HFF-Myc (cell line): ENCODE results near the gene ADGRG3.

Experiments
- DNase-seq: peaks from one replicate; pipeline ENCODE4 v3.0.0-alpha.2; 2011; ENCODE audit warnings: low read depth; ENCODE audit errors: extremely low read depth
- H3K4me3 ChIP-seq: replicated peaks from 2 replicates; pipeline ENCODE4 v1.5.1; 2011; ENCODE audit warnings: low read depth, mild to moderate bottlenecking, control low read depth, low read length
- CTCF ChIP-seq: IDR thresholded peaks from 2 replicates; pipeline ENCODE4 v1.5.1; 2012; ENCODE audit warnings: mild to moderate bottlenecking, low read depth, low read length, control low read depth; ENCODE audit errors: missing control alignments

Gene ADGRG3

DNA sequence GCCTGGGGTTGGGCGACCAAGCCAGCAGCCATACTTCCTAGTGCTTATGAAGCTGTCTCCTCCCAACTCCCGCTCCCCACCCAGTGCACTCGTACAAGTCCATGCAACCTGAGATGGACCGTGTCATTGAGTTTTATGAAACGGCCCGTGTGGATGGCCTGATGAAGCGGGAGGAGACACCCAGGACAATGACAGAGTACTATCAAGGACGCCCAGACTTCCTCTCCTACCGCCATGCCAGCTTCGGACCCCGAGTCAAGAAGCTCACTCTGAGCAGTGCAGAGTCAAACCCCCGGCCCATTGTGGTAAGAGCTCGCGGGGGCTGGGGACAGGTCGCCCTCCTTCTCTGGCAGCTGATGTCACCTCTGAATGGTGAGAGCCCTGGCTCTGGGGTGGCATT, 56.4 kb downstream of the ADGRG3 start:
- no peak overlapping the region for H3K4me3 ChIP-seq
- TF ChIP-seq CTCF, result no peak
- DNase-seq, result no peak

DNA sequence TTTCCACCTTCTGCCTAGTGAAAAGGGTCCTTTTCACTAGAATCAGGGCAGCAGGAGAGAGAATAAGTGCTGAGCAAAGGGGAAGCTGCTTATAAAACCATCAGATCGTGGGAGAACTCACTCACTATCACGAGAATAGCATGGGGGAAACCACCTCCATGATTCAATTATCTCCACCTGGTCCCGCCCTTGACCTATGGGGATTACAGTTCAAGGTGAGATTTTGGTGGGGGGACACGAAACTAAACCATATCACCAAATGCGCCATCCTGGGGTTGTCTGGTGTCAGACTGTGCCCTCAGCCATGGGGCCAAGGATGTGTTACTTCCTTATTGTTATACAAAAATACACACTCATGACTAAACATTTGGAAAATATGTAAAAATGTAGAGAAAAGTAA, 57.0 kb downstream of the ADGRG3 start:
- TF ChIP-seq CTCF, result no peak

GRCh38 chr16:57725554-57725953, 57.4 kb downstream of the ADGRG3 start:
- DNase-seq, result no peak
- no peak for TF ChIP-seq CTCF
- H3K4me3 ChIP-seq, result no peak overlapping the region

More for the DNA sequence above, 57.0 kb downstream of the ADGRG3 start:
- DNase-seq, result no peak
- no peak overlapping the region for H3K4me3 ChIP-seq

DNA sequence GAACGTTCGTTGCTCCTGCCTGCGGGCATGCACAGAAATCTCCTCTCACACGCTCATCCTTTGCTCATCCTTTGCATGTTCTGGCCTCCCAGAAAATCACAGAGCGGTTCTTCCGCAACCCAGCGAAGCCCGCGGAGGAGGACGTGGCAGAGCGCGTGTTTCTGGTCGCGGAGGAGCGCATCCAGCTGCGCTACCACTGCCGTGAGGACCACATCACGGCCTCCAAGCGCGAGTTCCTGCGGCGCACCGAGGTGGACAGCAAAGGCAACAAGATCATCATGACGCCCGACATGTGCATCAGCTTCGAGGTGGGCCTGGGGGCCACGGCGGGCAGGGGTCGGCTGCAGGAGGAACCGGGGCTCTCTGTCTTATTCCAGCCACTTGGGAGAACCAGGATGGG, 57.9 kb downstream of the ADGRG3 start:
- DNase-seq, result no peak
- TF ChIP-seq CTCF, result no peak
- no peak overlapping the region for H3K4me3 ChIP-seq

DNA sequence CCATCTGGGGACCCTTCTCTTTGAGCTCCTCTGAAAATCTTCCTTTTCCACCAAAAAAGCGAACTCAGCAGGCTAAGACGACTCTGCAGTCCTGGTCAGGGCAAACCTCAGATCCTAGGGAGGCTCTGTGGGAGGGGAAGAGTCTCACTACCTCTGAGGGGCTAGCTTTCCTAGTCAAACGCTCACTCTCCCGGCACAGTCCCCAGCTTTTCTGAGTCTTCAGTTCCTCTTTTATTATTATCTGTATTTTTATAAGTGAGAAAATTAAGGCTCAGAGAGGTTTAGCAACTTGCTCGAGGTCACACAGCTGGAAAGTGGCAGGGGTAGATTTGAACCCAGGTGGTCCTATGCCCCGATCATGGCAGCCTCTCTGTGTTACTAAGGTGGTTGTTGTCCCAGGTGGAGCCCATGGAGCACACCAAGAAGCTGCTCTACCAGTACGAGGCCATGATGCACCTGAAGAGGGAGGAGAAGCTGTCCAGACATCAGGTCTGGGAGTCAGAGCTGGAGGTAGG, 58.4 kb downstream of the ADGRG3 start:
- no peak overlapping the region for H3K4me3 ChIP-seq
- no peak for TF ChIP-seq CTCF
- DNase-seq, result no peak

GRCh38 chr16:57727610-57728009, 59.5 kb downstream of the ADGRG3 start:
- TF ChIP-seq CTCF, result no peak
- no peak overlapping the region for H3K4me3 ChIP-seq
- DNase-seq, result no peak

DNA sequence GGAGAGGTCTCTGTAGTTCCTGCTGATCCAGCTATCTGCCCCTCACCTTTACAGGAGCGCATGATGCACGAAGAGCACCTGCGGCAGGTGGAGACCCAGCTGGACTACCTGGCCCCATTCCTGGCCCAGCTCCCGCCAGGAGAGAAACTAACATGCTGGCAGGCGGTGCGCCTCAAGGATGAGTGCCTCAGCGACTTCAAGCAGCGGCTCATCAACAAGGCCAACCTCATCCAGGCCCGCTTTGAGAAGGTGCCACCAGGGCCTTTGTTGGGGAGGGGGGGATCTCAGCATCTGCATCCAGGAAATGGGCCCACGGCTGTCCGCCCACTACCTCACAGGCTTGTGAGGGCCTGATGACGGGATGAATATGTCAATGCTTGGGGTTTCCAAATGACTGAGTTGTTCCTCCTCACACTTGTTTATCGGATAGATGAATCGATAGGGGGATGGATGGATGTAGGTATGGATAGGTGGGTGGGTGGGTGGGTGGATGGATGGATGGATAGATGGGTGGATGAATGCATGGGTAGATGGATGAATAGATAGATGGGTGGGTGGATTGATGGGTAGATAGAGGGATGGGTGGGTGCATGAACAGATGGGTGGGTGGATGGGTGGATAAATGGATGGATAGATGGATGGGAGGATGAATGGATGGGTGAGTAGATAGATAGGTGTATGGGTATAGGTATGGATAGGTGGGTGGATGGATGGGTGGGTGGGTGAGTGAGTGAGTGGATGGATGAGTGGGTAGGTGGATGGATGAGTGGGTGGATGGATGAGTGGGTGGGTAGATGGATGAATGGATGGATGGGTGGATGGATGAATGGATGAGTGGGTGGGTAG, 60.5 kb downstream of the ADGRG3 start:
- DNase-seq, result no peak
- no peak overlapping the region for H3K4me3 ChIP-seq
- no peak for TF ChIP-seq CTCF
